IPS DF 6.9 (cell line): ENCODE measurements around the gene ZNF579.

ENCODE experiments used
- DNase-seq: peaks from one replicate; pipeline ENCODE4 v3.0.0-alpha.2; 2013; ENCODE audit warnings: low read depth, low spot score
- H3K27ac ChIP-seq: one replicate; pipeline ENCODE4 v1.5.1; 2013; ENCODE audit warnings: low read length, control low read depth
- H3K27me3 ChIP-seq: 2 replicates; pipeline ENCODE4 v1.6.1; 2013; ENCODE audit warnings: mild to moderate bottlenecking, low read length; ENCODE audit not compliant: control insufficient read depth, insufficient read depth
- H3K36me3 ChIP-seq: 2 replicates; pipeline ENCODE4 v1.6.1; 2013; ENCODE audit warnings: low read length; ENCODE audit not compliant: control insufficient read depth, insufficient read depth
- H3K4me1 ChIP-seq: 2 replicates; pipeline ENCODE4 v1.6.1; 2013; ENCODE audit warnings: low read length; ENCODE audit not compliant: control insufficient read depth, insufficient read depth
- H3K4me3 ChIP-seq: 2 replicates; pipeline ENCODE4 v1.5.1; 2013; ENCODE audit warnings: mild to moderate bottlenecking, low read length
- H3K9me3 ChIP-seq: 2 replicates; pipeline ENCODE4 v1.6.1; 2013; ENCODE audit warnings: low read length, inconsistent platforms; ENCODE audit not compliant: control insufficient read depth, insufficient read depth
- WGBS: extraction: QIAGEN DNeasy Blood & Tissue Kit; methylation state at CpG from one replicate; pipeline ENCODE4 v1.1.7; 2013; ENCODE audit warnings: mixed read lengths, missing lambda C conversion rate; ENCODE audit not compliant: insufficient read length, insufficient coverage; 5-methylcytosine and 5-hydroxymethylcytosine counted together

ZNF579 gene

DNA sequence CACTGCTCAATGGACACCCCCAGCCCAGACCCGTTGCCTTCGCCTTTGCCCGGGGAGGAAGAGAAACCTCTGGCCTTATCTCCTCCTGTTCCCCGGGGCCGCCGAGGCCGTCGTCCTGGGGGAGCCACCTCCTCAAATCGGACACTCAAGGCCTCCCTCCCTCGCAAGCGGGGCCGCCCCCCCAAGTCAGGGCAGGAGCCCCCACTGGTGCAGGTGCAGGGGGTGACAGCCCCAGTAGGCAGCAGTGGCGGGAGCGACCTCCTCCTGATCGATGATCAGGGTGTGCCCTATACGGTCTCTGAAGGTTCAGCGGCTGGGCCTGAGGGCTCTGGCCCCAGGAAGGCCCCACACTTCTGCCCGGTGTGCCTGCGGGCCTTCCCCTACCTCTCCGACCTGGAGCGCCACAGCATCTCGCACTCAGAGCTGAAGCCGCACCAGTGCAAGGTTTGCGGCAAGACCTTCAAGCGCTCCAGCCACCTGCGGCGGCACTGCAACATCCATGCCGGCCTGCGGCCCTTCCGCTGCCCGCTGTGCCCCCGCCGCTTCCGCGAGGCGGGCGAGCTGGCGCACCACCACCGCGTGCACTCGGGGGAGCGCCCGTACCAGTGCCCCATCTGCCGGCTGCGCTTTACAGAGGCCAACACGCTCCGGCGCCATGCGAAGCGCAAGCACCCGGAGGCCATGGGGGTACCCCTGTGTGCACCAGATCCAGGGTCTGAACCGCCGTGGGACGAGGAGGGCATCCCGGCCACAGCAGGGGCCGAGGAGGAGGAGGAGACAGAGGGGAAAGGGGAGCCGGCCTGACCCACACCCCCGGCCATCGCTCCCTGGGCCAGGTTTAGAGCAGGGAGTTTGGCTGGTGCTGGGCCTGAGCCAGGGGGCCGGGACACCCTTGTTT lies 21.7 kb upstream of the ZNF579 start:
- no peak overlapping the region for H3K27ac ChIP-seq
- WGBS: no CpG with 5 or more reads among the region's 60 CpGs
- no peaks in the 10 kb centered on the region for H3K9me3 ChIP-seq
- no peaks in the 10 kb centered on the region for H3K27me3 ChIP-seq
- no peak overlapping the region for H3K4me3 ChIP-seq
- peaks cover 1% of the 10 kb centered on the region for H3K4me1 ChIP-seq
- H3K36me3 ChIP-seq: no peaks in the 10 kb centered on the region
- DNase-seq: no peak

DNA sequence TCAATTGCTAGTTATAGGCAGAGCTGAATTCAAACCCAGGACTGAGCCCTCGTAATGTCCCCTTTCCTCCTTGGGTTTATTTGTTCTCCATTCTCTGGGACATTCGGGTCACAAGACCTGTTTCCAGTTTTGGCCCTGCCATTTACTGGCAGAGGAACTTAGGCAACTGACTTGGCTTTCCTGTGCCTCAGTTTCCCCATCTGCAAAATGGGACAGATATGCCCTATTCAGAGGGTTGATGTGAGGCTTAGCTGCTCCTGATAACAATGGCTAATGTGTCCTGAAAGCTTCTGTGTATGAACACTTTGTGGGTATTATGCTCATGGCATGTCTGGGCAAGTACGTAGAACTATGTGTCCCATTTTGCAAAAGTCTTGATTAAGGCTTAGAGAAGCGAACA lies 20.4 kb upstream of the ZNF579 start:
- H3K9me3 ChIP-seq: no peaks in the 10 kb centered on the region
- no peak overlapping the region; the same call in 1 of the 2 replicates for H3K4me3 ChIP-seq
- no CpG with 5 or more reads among the region's 4 CpGs for WGBS
- H3K4me1 ChIP-seq: peaks cover 1% of the 10 kb centered on the region
- no peak overlapping the region for H3K27ac ChIP-seq
- DNase-seq: no peak
- H3K27me3 ChIP-seq: no peaks in the 10 kb centered on the region
- no peaks in the 10 kb centered on the region for H3K36me3 ChIP-seq

DNA sequence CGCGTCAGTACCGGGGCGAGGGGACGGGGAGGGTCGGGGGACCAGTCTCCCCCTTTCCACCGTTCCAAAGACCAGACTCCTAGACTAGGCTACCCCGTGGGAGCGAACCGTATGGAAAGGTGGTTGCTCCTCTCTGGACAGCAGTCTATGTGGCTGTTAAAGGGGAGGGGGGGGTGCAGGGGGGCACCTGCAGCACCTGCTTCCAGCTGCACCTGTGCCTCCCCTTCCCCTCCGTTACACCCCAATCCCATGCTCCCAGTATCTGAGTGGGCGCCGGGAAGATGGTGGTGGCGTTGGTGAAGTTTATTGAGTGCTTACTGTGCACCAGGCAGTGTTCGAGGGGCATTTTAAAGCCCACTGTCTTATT lies 20.0 kb upstream of the ZNF579 start:
- no peaks in the 10 kb centered on the region for H3K9me3 ChIP-seq
- no peaks in the 10 kb centered on the region for H3K36me3 ChIP-seq
- DNase-seq: no peak
- H3K4me1 ChIP-seq: peaks cover 1% of the 10 kb centered on the region
- no peaks in the 10 kb centered on the region for H3K27me3 ChIP-seq
- H3K27ac ChIP-seq: no peak overlapping the region
- H3K4me3 ChIP-seq: peak overlapping the region; percentile 68; the same call in 1 of the 2 replicates
- WGBS: no CpG with 5 or more reads among the region's 15 CpGs

DNA sequence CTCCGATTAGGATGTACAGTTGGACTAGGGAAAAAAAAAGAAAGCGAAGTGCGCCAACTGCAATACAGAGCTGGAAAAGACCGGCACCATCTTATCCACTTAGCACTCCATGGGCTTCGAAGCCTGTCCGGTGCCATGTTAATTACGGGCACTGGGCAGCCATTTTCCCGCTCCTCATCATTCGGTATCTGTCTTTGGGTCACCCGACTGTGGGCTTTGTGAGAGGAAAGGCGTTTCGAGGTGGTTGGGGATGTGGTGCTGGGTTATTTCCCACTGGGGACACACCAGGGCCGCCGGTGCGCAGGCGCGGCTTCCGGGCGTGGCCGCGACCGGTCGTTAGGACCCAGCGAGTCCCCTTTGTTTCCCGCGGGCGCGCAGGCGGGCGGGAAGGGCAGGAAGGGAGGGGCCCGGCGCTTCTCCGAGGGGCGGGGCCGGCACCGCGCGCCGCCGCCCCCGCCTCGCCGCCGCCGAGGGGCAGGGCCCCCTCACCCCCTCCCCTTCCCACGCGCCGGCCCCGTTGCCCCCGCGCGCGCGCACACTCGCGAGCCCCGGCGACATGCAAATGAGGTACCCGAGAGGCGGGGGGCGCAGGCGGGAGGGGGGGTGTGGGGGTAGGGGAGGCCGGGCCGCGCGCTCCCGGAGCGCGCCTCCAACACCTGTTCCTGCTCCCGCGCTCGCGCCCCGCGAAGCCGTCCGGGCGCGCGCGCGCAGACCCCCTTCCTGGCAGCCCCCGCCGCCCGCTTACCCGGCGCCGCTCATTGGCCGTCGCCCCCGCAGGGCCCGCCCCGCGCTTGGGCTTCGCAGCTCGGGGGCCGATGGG lies 19.4 kb upstream of the ZNF579 start, which contains the start of gene ZNF524:
ZNF524 (plus strand) TSS at position 447 of the 820 bp plus-strand sequence. CDS start 1,825 bp downstream, outside the sequence.
- Histone ChIP-seq H3K4me1 (peaks cover 1% of the 10 kb centered on the region), H3K36me3 (no peaks in the 10 kb centered on the region), H3K27ac (no peak within 1 kb of the TSS), H3K4me3 (peak within 1 kb of the TSS; percentile 68; the same call in 1 of the 2 replicates), H3K27me3 (no peaks in the 10 kb centered on the region), H3K9me3 (no peaks in the 10 kb centered on the region)
- no CpG with 5 or more reads among the region's 97 CpGs for WGBS
- DNase-seq: no peak

DNA sequence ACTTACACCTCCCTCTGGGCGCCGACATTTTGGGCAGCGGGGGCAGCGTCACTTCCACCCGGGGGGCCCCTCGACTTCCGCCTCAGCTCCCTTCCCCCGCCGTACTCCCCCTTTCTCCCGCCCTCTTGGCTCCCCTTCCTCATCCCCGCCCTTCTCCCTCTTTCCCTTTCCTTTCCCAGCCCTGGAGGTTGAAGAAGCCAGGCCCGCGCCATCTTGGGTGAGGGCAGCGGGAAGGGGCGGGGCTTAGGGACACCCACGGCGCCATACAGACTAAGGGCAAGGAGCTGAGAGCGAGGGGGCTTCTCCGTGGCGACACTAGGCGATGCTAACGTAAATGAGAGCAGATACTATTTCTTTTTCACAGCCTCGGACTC lies 18.8 kb upstream of the ZNF579 start, which contains the start of gene FIZ1:
FIZ1 (minus strand) TSS at position 50 of the 374 bp plus-strand sequence. CDS start 1,652 bp downstream, outside the sequence.
- DNase-seq: no peak
- no peaks in the 10 kb centered on the region for H3K27me3 ChIP-seq
- no CpG with 5 or more reads among the region's 23 CpGs for WGBS

DNA sequence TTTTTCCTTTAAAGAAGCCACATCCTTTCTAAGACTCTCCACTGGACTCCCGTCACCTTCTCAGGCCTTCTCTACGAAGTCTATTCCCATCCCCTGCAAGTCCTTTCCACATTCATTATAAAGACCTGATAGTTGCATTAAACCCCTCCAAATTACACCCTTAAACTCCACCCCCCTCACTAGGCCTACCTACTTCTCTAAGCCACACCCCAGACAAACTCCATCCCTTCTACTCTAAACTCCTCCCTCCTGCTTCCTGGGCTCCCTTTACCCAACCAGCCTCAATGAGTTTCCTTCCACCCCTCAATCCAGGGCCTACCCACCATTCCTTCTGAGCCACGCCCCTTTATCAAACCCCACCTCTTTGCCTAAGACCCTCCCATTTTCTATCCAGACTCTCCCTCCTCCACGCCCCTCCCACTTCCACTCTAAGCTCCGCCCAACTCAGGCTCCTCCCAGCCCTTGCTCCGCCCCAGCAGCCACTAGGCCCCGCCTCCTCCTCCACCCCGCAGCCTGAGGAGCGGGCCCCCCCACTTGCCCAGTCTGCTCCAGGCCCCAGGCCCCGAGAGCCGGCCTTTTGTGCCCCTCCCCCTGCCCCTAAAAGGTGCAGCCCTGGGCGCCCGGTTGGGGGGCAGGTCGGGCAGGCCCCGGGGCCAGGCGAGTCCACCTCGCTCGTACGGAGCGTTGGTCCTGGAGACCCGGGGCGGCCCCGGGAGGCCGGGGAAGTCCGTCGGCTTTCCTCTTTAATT lies 18.2 kb upstream of the ZNF579 start:
- H3K27ac ChIP-seq: no peak overlapping the region
- DNase-seq: peak; percentile 94

More for the DNA sequence above, 18.8 kb upstream of the ZNF579 start, which contains the start of gene FIZ1:
- Histone ChIP-seq H3K36me3 (no peaks in the 10 kb centered on the region), H3K4me3 (peak within 1 kb of the TSS; percentile 68; the same call in 1 of the 2 replicates), H3K4me1 (peaks cover 1% of the 10 kb centered on the region), H3K27ac (no peak within 1 kb of the TSS), H3K9me3 (no peaks in the 10 kb centered on the region)

DNA sequence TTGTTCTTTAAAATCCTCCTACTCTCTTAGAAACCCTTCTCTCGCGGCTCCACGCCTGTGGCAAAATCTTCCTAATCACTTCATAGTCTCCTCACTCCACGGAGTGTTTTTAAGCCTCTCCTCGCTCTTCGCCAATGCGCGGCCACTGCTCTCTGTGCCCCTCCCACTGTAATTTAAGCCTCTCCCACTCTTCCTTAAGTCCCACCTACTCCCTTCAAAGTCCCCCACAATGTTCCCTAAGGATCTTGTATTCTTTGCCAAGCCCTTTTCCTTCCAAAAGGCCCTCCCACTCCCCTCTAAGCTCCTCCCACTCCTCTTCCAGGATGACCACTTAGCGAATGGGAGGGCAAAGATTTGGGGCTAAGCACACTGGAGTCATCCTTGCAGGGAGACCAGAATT lies 17.4 kb upstream of the ZNF579 start:
- Histone ChIP-seq H3K27ac (no peak overlapping the region), H3K9me3 (no peaks in the 10 kb centered on the region), H3K4me3 (no peak overlapping the region), H3K36me3 (no peaks in the 10 kb centered on the region), H3K4me1 (no peaks in the 10 kb centered on the region; the same call in none of the 2 replicates), H3K27me3 (no peaks in the 10 kb centered on the region)
- WGBS: no CpG with 5 or more reads among the region's 9 CpGs
- DNase-seq: no peak

More for the DNA sequence above, 18.2 kb upstream of the ZNF579 start:
- H3K27me3 ChIP-seq: no peaks in the 10 kb centered on the region
- peaks cover 1% of the 10 kb centered on the region for H3K4me1 ChIP-seq
- H3K4me3 ChIP-seq: peak overlapping the region; percentile 68; the same call in 1 of the 2 replicates
- WGBS: no CpG with 5 or more reads among the region's 26 CpGs
- no peaks in the 10 kb centered on the region for H3K9me3 ChIP-seq
- no peaks in the 10 kb centered on the region for H3K36me3 ChIP-seq

DNA sequence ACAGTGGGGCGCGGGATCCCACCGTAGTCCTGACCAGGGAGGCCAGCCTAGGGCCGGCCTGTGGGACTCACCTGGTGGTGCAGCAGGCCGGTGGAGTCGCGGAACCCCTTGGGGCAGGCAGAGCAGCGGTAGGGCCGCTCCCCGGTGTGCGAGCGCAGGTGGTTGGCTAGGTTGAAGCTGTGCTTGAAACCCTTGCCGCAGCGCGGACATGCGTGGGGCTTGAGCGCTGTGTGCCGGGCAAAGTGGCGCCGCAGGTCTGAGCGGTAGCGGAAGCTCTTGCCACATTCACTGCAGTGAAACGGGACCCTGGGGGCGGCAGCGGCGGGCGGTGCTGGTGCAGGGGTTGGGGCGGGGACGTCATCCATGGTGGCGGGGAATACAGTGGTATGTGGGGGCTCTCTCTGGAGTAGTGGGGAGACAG lies 16.9 kb upstream of the ZNF579 start:
- no peaks in the 10 kb centered on the region for H3K9me3 ChIP-seq
- no peak for DNase-seq
- H3K4me1 ChIP-seq: peaks cover under 1% of the 10 kb centered on the region
- no peaks in the 10 kb centered on the region for H3K27me3 ChIP-seq
- no CpG with 5 or more reads among the region's 30 CpGs for WGBS
- H3K27ac ChIP-seq: no peak overlapping the region
- H3K4me3 ChIP-seq: no peak overlapping the region
- H3K36me3 ChIP-seq: no peaks in the 10 kb centered on the region; the same call in 1 of the 2 replicates

DNA sequence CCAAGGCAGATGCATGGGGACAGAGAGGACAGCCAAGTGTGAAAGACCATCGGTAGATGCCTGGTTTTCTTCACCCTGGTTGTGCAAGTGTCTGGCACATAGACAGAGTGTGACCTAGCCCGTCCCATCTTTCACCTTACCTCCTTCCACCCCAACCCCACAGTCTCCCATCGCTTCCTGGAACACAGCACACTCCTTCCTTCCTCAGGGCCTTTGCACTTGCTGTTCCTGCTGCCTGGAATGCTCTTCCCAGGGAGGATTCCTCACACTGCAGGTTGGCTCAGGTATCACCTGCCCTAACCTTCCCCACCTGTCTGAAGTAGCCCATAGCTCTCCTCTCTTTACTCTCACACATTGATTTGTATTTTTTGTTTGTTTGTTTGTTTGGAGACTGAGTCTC lies 15.7 kb upstream of the ZNF579 start:
- no peaks in the 10 kb centered on the region for H3K27me3 ChIP-seq
- DNase-seq: no peak
- no CpG with 5 or more reads among the region's 3 CpGs for WGBS
- peaks cover 2% of the 10 kb centered on the region for H3K4me1 ChIP-seq
- H3K36me3 ChIP-seq: no peaks in the 10 kb centered on the region; the same call in 1 of the 2 replicates
- H3K9me3 ChIP-seq: no peaks in the 10 kb centered on the region
- H3K27ac ChIP-seq: no peak overlapping the region
- H3K4me3 ChIP-seq: no peak overlapping the region
